Mesenchymal stem cell (in vitro differentiated cells and primary cell): ENCODE data around the gene ALPP.
"Not testable (repeated sequence)": the region's sequence is repeated elsewhere in the genome, so short reads cannot be mapped to it uniquely, and the experiment has no call there.

Experiments used
- DNase-seq: peaks from one replicate; pipeline ENCODE4 v3.0.0-alpha.2; 2013
- H2AFZ ChIP-seq: one replicate; pipeline ENCODE4 v1.6.1; 2013; ENCODE audit warnings: low read depth, mild to moderate bottlenecking, control low read depth, inconsistent platforms, low read length, moderate library complexity
- H2AK5ac ChIP-seq: 2 replicates; pipeline ENCODE4 v1.6.1; 2013; ENCODE audit warnings: low read length, moderate library complexity, mild to moderate bottlenecking, inconsistent platforms; ENCODE audit not compliant: severe bottlenecking
- H2BK120ac ChIP-seq: one replicate; pipeline ENCODE4 v1.6.1; 2013; ENCODE audit warnings: low read depth, mild to moderate bottlenecking, inconsistent platforms, low read length, moderate library complexity
- H2BK12ac ChIP-seq, 2 experiments: one replicate each; pipeline ENCODE4 v1.6.1; 2013; ENCODE audit warnings: inconsistent platforms in 2 of 2, low read length in 2 of 2, mild to moderate bottlenecking in 2 of 2, moderate library complexity in 2 of 2, control low read depth in 1 of 2
- H2BK15ac ChIP-seq: one replicate; pipeline ENCODE4 v1.6.1; 2013; ENCODE audit warnings: mild to moderate bottlenecking, low read depth, inconsistent platforms; ENCODE audit not compliant: poor library complexity, severe bottlenecking
- H2BK5ac ChIP-seq: 2 replicates; pipeline ENCODE4 v1.6.1; 2013; ENCODE audit warnings: low read depth, mild to moderate bottlenecking, low read length, control low read depth, inconsistent platforms; ENCODE audit not compliant: poor library complexity, severe bottlenecking
- H3K14ac ChIP-seq, 2 experiments: one replicate each; pipeline ENCODE4 v1.6.1; 2013; ENCODE audit warnings: inconsistent platforms in 2 of 2, low read length in 2 of 2, control low read depth in 1 of 2, mild to moderate bottlenecking in 1 of 2, moderate library complexity in 1 of 2
- H3K18ac ChIP-seq, 2 experiments: one replicate each; pipeline ENCODE4 v1.6.1; 2013; ENCODE audit warnings: inconsistent platforms in 2 of 2, low read length in 2 of 2, control low read depth in 1 of 2, low read depth in 1 of 2, mild to moderate bottlenecking in 1 of 2
- H3K23ac ChIP-seq, 2 experiments: one replicate each; pipeline ENCODE4 v1.6.1; 2013; ENCODE audit warnings: inconsistent platforms in 2 of 2, low read length in 2 of 2, mild to moderate bottlenecking in 2 of 2, moderate library complexity in 2 of 2, control low read depth in 1 of 2
- H3K27ac ChIP-seq: 2 replicates; pipeline ENCODE4 v1.5.1; 2013; ENCODE audit warnings: mild to moderate bottlenecking, moderate library complexity, low read length, control low read depth, inconsistent platforms; ENCODE audit not compliant: poor library complexity, severe bottlenecking
- H3K27me3 ChIP-seq, 2 experiments: 2 replicates each; pipeline versions ENCODE4 v1.6.1 to v1.7.0; 2013; ENCODE audit warnings: low read length in 2 of 2, mild to moderate bottlenecking in 2 of 2, moderate library complexity in 2 of 2, control low read depth in 1 of 2, inconsistent platforms in 1 of 2; ENCODE audit not compliant: control insufficient read depth in 1 of 2, insufficient read depth in 1 of 2
- H3K36me3 ChIP-seq, 2 experiments: 2 replicates each; pipeline versions ENCODE4 v1.6.1 to v1.7.0; 2013; ENCODE audit warnings: low read length in 2 of 2, control low read depth in 1 of 2, inconsistent platforms in 1 of 2, low read depth in 1 of 2, mild to moderate bottlenecking in 1 of 2; ENCODE audit not compliant: insufficient read depth in 2 of 2, control insufficient read depth in 1 of 2
- H3K4ac ChIP-seq, 2 experiments: one replicate each; pipeline ENCODE4 v1.6.1; 2013; ENCODE audit warnings: inconsistent platforms in 2 of 2, low read length in 2 of 2, mild to moderate bottlenecking in 2 of 2, moderate library complexity in 2 of 2, control low read depth in 1 of 2, low read depth in 1 of 2
- H3K4me1 ChIP-seq: 2 replicates; pipeline ENCODE4 v1.6.1; 2013; ENCODE audit warnings: low read depth, low read length, control low read depth; ENCODE audit not compliant: control insufficient read depth, insufficient read depth
- H3K4me2 ChIP-seq: 2 replicates; pipeline ENCODE4 v1.6.1; 2013; ENCODE audit warnings: low read length, mild to moderate bottlenecking, inconsistent platforms; ENCODE audit not compliant: poor library complexity, severe bottlenecking
- H3K4me3 ChIP-seq, 2 experiments: 2 replicates each; pipeline versions ENCODE4 v1.5.1 to v1.7.0; 2013; ENCODE audit warnings: low read length in 2 of 2, mild to moderate bottlenecking in 2 of 2, control low read depth in 1 of 2, low read depth in 1 of 2; ENCODE audit not compliant: insufficient read depth in 1 of 2
- H3K79me1 ChIP-seq: replicated peaks from 2 replicates; pipeline ENCODE4 v1.6.1; 2013; ENCODE audit warnings: mild to moderate bottlenecking, control low read depth, low read length, inconsistent platforms; ENCODE audit not compliant: poor library complexity, severe bottlenecking
- H3K9ac ChIP-seq: 2 replicates; pipeline ENCODE4 v1.7.0; 2013; ENCODE audit warnings: mild to moderate bottlenecking, low read length, moderate library complexity
- H3K9me3 ChIP-seq: 2 replicates; pipeline ENCODE4 v1.7.0; 2013; ENCODE audit warnings: mild to moderate bottlenecking, low read length; ENCODE audit not compliant: control insufficient read depth
- H4K8ac ChIP-seq: one replicate; pipeline ENCODE4 v1.6.1; 2013; ENCODE audit warnings: inconsistent platforms, mild to moderate bottlenecking, low read length, moderate library complexity
- H4K91ac ChIP-seq: one replicate; pipeline ENCODE4 v1.6.1; 2013; ENCODE audit warnings: mild to moderate bottlenecking, low read length, inconsistent platforms
- WGBS: methylation state at CpG from one replicate; pipeline ENCODE4 v1.1.7; 2013; ENCODE audit warnings: mixed read lengths; 5-methylcytosine and 5-hydroxymethylcytosine counted together

ALPP gene

GRCh38 chr2:232381204-232382031 lies 2.9 kb downstream of the ALPP start:
- not testable (repeated sequence) for H3K4ac ChIP-seq, H2BK12ac ChIP-seq, H3K23ac ChIP-seq, H2AK5ac ChIP-seq, H3K27ac ChIP-seq, H3K9ac ChIP-seq, H4K91ac ChIP-seq, H3K4me2 ChIP-seq, H3K18ac ChIP-seq, H3K36me3 ChIP-seq, H3K4me1 ChIP-seq, H3K9me3 ChIP-seq, H2BK15ac ChIP-seq, H2BK5ac ChIP-seq, H3K79me1 ChIP-seq, H4K8ac ChIP-seq, H3K14ac ChIP-seq, H3K4me3 ChIP-seq, DNase-seq, H2BK120ac ChIP-seq, H2AFZ ChIP-seq
- H3K27me3 ChIP-seq: peaks cover 59 to 67% of the 10 kb centered on the region in 2 experiments
- 70% methylated on average over 44 of the region's 59 CpGs for WGBS

GRCh38 chr2:232382331-232383225 lies 4.0 kb downstream of the ALPP start:
- no peak overlapping the region for H4K8ac ChIP-seq
- H2BK5ac ChIP-seq: no peak overlapping the region
- no peak overlapping the region for H2AFZ ChIP-seq
- no peak overlapping the region for H3K4me2 ChIP-seq
- H3K4ac ChIP-seq: no peak overlapping the region
- no peak overlapping the region for H3K9ac ChIP-seq
- H3K27ac ChIP-seq: no peak overlapping the region
- WGBS: 59% methylated on average over 14 of the region's 18 CpGs
- H3K4me3 ChIP-seq: no peak overlapping the region
- no peaks in the 10 kb centered on the region for H3K79me1 ChIP-seq
- H3K18ac ChIP-seq: peak overlapping the region in 1 of 2 experiments; percentile 48
- no peak overlapping the region for H3K23ac ChIP-seq
- H3K9me3 ChIP-seq: no peaks in the 10 kb centered on the region
- no peak for DNase-seq
- H2BK120ac ChIP-seq: no peak overlapping the region
- no peak overlapping the region for H2BK15ac ChIP-seq
- no peak overlapping the region for H3K14ac ChIP-seq
- H2AK5ac ChIP-seq: no peak overlapping the region
- H3K36me3 ChIP-seq: no peaks in the 10 kb centered on the region
- H2BK12ac ChIP-seq: no peak overlapping the region
- no peak overlapping the region for H4K91ac ChIP-seq
- H3K4me1 ChIP-seq: peaks cover 17% of the 10 kb centered on the region
- H3K27me3 ChIP-seq: peaks cover 59 to 68% of the 10 kb centered on the region in 2 experiments

GRCh38 chr2:232384466-232384865 lies 5.9 kb downstream of the ALPP start:
- no peak overlapping the region for H2BK120ac ChIP-seq
- no peaks in the 10 kb centered on the region for H3K9me3 ChIP-seq
- no peak overlapping the region for H3K4me2 ChIP-seq
- no peak overlapping the region for H4K91ac ChIP-seq
- H2BK5ac ChIP-seq: no peak overlapping the region
- H3K27me3 ChIP-seq: peaks cover 62 to 74% of the 10 kb centered on the region in 2 experiments
- peaks cover 32% of the 10 kb centered on the region for H3K4me1 ChIP-seq
- H3K79me1 ChIP-seq: no peaks in the 10 kb centered on the region
- H3K14ac ChIP-seq: no peak overlapping the region
- DNase-seq: no peak
- H3K27ac ChIP-seq: no peak overlapping the region
- no peak overlapping the region for H2AK5ac ChIP-seq
- no peak overlapping the region for H3K23ac ChIP-seq
- no peak overlapping the region for H3K9ac ChIP-seq
- H3K18ac ChIP-seq: no peak overlapping the region
- no peak overlapping the region for H2BK12ac ChIP-seq
- 100% methylated on average over 1 of the region's 1 CpG for WGBS
- no peak overlapping the region for H2AFZ ChIP-seq
- H3K4ac ChIP-seq: no peak overlapping the region
- H2BK15ac ChIP-seq: no peak overlapping the region
- H4K8ac ChIP-seq: no peak overlapping the region
- H3K4me3 ChIP-seq: no peak overlapping the region
- no peaks in the 10 kb centered on the region for H3K36me3 ChIP-seq

GRCh38 chr2:232385058-232385457 lies 6.5 kb downstream of the ALPP start:
- not testable (repeated sequence) for H2BK12ac ChIP-seq, H2BK120ac ChIP-seq, H3K18ac ChIP-seq, H3K9me3 ChIP-seq, H4K91ac ChIP-seq, H3K4me3 ChIP-seq, H2AK5ac ChIP-seq, H3K36me3 ChIP-seq, H3K79me1 ChIP-seq, H2BK15ac ChIP-seq, H3K14ac ChIP-seq, H3K4ac ChIP-seq, H2AFZ ChIP-seq, H3K9ac ChIP-seq, H4K8ac ChIP-seq, H3K27ac ChIP-seq, H3K4me2 ChIP-seq, H2BK5ac ChIP-seq, DNase-seq, H3K23ac ChIP-seq
- H3K27me3 ChIP-seq: peaks cover 62 to 80% of the 10 kb centered on the region in 2 experiments
- H3K4me1 ChIP-seq: peaks cover 34% of the 10 kb centered on the region
